IPS-20b (cell line): ENCODE results near the gene MKKS.

Experiments
- H3K27ac ChIP-seq: one replicate; pipeline ENCODE4 v1.5.1; 2013; ENCODE audit warnings: low read length
- H3K27me3 ChIP-seq: 2 replicates; pipeline ENCODE4 v1.6.1; 2013; ENCODE audit warnings: mild to moderate bottlenecking, low read length, inconsistent platforms; ENCODE audit not compliant: insufficient read depth
- H3K36me3 ChIP-seq: 2 replicates; pipeline ENCODE4 v1.6.1; 2013; ENCODE audit warnings: low read depth, mild to moderate bottlenecking, inconsistent platforms, low read length, moderate library complexity; ENCODE audit not compliant: insufficient read depth
- H3K4me1 ChIP-seq: 2 replicates; pipeline ENCODE4 v1.6.1; 2013; ENCODE audit warnings: mild to moderate bottlenecking, control low read depth, inconsistent platforms, low read length, moderate library complexity; ENCODE audit not compliant: insufficient read depth
- H3K4me3 ChIP-seq: 2 replicates; pipeline ENCODE4 v1.5.1; 2013; ENCODE audit warnings: mild to moderate bottlenecking, low read length, inconsistent platforms
- H3K9ac ChIP-seq: 2 replicates; pipeline ENCODE4 v1.6.1; 2013; ENCODE audit warnings: low read depth, mild to moderate bottlenecking, inconsistent platforms, low read length, moderate library complexity
- H3K9me3 ChIP-seq: 2 replicates; pipeline ENCODE4 v1.6.1; 2013; ENCODE audit warnings: mild to moderate bottlenecking, low read depth, low read length, inconsistent platforms; ENCODE audit not compliant: insufficient read depth

Gene MKKS

GRCh38 chr20:10433623-10434466 lies at the start of gene MKKS:
Gene MKKS (minus strand): TSS chr20:10434222. CDS start chr20:10413514, 20,708 bp downstream.
- H3K4me1 ChIP-seq = peaks cover 13% of the 10 kb centered on the region
- peak within 1 kb of the TSS; percentile 95 for H3K4me3 ChIP-seq
- peak within 1 kb of the TSS; percentile 93 for H3K27ac ChIP-seq
- H3K9me3 ChIP-seq = no peaks in the 10 kb centered on the region
- peak within 1 kb of the TSS; percentile 95 for H3K9ac ChIP-seq
- H3K36me3 ChIP-seq = no peaks in the 10 kb centered on the region
- no peaks in the 10 kb centered on the region for H3K27me3 ChIP-seq

- peaks cover 2% of the 10 kb centered on the region for H3K4me1 ChIP-seq
- no peaks in the 10 kb centered on the region for H3K36me3 ChIP-seq
- no peaks in the 10 kb centered on the region for H3K27me3 ChIP-seq
- no peak overlapping the region for H3K9ac ChIP-seq
- no peaks in the 10 kb centered on the region for H3K9me3 ChIP-seq
- H3K4me3 ChIP-seq = no peak overlapping the region
- H3K27ac ChIP-seq = no peak overlapping the region
These were observed 49.7 kb upstream of the MKKS start for GRCh38 chr20:10483691-10484090.

GRCh38 chr20:10481676-10482075 lies 47.7 kb upstream of the MKKS start:
- no peaks in the 10 kb centered on the region for H3K27me3 ChIP-seq

GRCh38 chr20:10478930-10479329 lies 44.9 kb upstream of the MKKS start:
- no peaks in the 10 kb centered on the region for H3K36me3 ChIP-seq

More at GRCh38 chr20:10481676-10482075, 47.7 kb upstream of the MKKS start:
- H3K36me3 ChIP-seq = no peaks in the 10 kb centered on the region
- no peaks in the 10 kb centered on the region for H3K4me1 ChIP-seq
- no peak overlapping the region for H3K9ac ChIP-seq
- H3K4me3 ChIP-seq = no peak overlapping the region
- H3K9me3 ChIP-seq = no peaks in the 10 kb centered on the region
- H3K27ac ChIP-seq = no peak overlapping the region

GRCh38 chr20:10478205-10478604 lies 44.2 kb upstream of the MKKS start:
- Histone ChIP-seq H3K36me3 (no peaks in the 10 kb centered on the region), H3K9me3 (no peaks in the 10 kb centered on the region), H3K4me3 (no peak overlapping the region), H3K27me3 (no peaks in the 10 kb centered on the region), H3K27ac (no peak overlapping the region), H3K4me1 (peaks cover 11% of the 10 kb centered on the region; the same call in 1 of the 2 replicates), H3K9ac (no peak overlapping the region)

More at GRCh38 chr20:10478930-10479329, 44.9 kb upstream of the MKKS start:
- Histone ChIP-seq H3K9ac (no peak overlapping the region), H3K4me1 (peaks cover 10% of the 10 kb centered on the region; the same call in 1 of the 2 replicates), H3K9me3 (no peaks in the 10 kb centered on the region), H3K27ac (no peak overlapping the region), H3K4me3 (no peak overlapping the region), H3K27me3 (no peaks in the 10 kb centered on the region)

- Histone ChIP-seq H3K36me3 (no peaks in the 10 kb centered on the region), H3K9me3 (no peaks in the 10 kb centered on the region), H3K4me3 (no peak overlapping the region), H3K9ac (no peak overlapping the region), H3K4me1 (peaks cover 15% of the 10 kb centered on the region; the same call in 1 of the 2 replicates), H3K27ac (no peak overlapping the region), H3K27me3 (no peaks in the 10 kb centered on the region)
These were observed 42.3 kb upstream of the MKKS start for GRCh38 chr20:10476319-10476724.

- no peaks in the 10 kb centered on the region for H3K36me3 ChIP-seq
- H3K27ac ChIP-seq = no peak overlapping the region
- peaks cover 20% of the 10 kb centered on the region; the same call in 1 of the 2 replicates for H3K4me1 ChIP-seq
These were observed 41.2 kb upstream of the MKKS start for GRCh38 chr20:10475225-10475624.

GRCh38 chr20:10474606-10475184 lies 40.7 kb upstream of the MKKS start:
- H3K27ac ChIP-seq = no peak overlapping the region
- peaks cover 20% of the 10 kb centered on the region; the same call in 1 of the 2 replicates for H3K4me1 ChIP-seq
- H3K4me3 ChIP-seq = no peak overlapping the region
- H3K9me3 ChIP-seq = no peaks in the 10 kb centered on the region
- H3K36me3 ChIP-seq = no peaks in the 10 kb centered on the region
- no peak overlapping the region for H3K9ac ChIP-seq
- H3K27me3 ChIP-seq = no peaks in the 10 kb centered on the region

More at GRCh38 chr20:10475225-10475624, 41.2 kb upstream of the MKKS start:
- H3K27me3 ChIP-seq = no peaks in the 10 kb centered on the region
- no peak overlapping the region for H3K9ac ChIP-seq
- H3K4me3 ChIP-seq = no peak overlapping the region
- no peaks in the 10 kb centered on the region for H3K9me3 ChIP-seq

- no peak overlapping the region for H3K27ac ChIP-seq
- H3K36me3 ChIP-seq = no peaks in the 10 kb centered on the region
- H3K27me3 ChIP-seq = no peaks in the 10 kb centered on the region
- H3K4me1 ChIP-seq = peaks cover 32% of the 10 kb centered on the region
- no peak overlapping the region for H3K4me3 ChIP-seq
- no peak overlapping the region for H3K9ac ChIP-seq
- no peaks in the 10 kb centered on the region for H3K9me3 ChIP-seq
These were observed 38.8 kb upstream of the MKKS start for GRCh38 chr20:10472871-10473270.

GRCh38 chr20:10470276-10470675 lies 36.3 kb upstream of the MKKS start:
- Histone ChIP-seq H3K9ac (no peak overlapping the region), H3K36me3 (no peaks in the 10 kb centered on the region), H3K4me3 (no peak overlapping the region), H3K27ac (no peak overlapping the region), H3K9me3 (no peaks in the 10 kb centered on the region), H3K4me1 (peaks cover 54% of the 10 kb centered on the region), H3K27me3 (no peaks in the 10 kb centered on the region)

GRCh38 chr20:10469599-10469998 lies 35.6 kb upstream of the MKKS start:
- Histone ChIP-seq H3K4me3 (no peak overlapping the region), H3K9me3 (no peaks in the 10 kb centered on the region), H3K9ac (no peak overlapping the region), H3K27me3 (no peaks in the 10 kb centered on the region), H3K27ac (no peak overlapping the region), H3K36me3 (no peaks in the 10 kb centered on the region), H3K4me1 (peaks cover 56% of the 10 kb centered on the region)

GRCh38 chr20:10469056-10469455 lies 35.0 kb upstream of the MKKS start:
- Histone ChIP-seq H3K36me3 (no peaks in the 10 kb centered on the region), H3K4me1 (peaks cover 53% of the 10 kb centered on the region), H3K27me3 (no peaks in the 10 kb centered on the region), H3K9ac (no peak overlapping the region), H3K9me3 (no peaks in the 10 kb centered on the region), H3K4me3 (no peak overlapping the region), H3K27ac (no peak overlapping the region)
